H1 (cell line): ENCODE results near the gene C1D.

Experiments
- CTCF ChIP-seq, 3 experiments: IDR thresholded peaks; 1 replicate in 2 of 3; 2 replicates in 1 of 3; pipeline versions ENCODE4 v1.5.1 to v1.6.1; 2011; ENCODE audit warnings: low read length in 3 of 3, mild to moderate bottlenecking in 3 of 3, inconsistent platforms in 2 of 3, low read depth in 1 of 3, moderate library complexity in 1 of 3; ENCODE audit not compliant: insufficient read depth in 1 of 3; ENCODE audit errors: control extremely low read depth in 1 of 3
- EP300 ChIP-seq, 2 experiments: IDR thresholded peaks; 1 replicate in 1 of 2; 2 replicates in 1 of 2; pipeline ENCODE4 v1.6.1; 2011 to 2012; ENCODE audit warnings: low read depth in 2 of 2, low read length in 2 of 2, mild to moderate bottlenecking in 2 of 2, borderline replicate concordance in 1 of 2, inconsistent platforms in 1 of 2, moderate library complexity in 1 of 2
- JUND ChIP-seq: IDR thresholded peaks from 2 replicates; pipeline ENCODE4 v1.6.1; 2011; ENCODE audit warnings: mild to moderate bottlenecking, improper control_type of control experiment, low read length
- POLR2A ChIP-seq, 2 experiments: IDR thresholded peaks; 1 replicate in 1 of 2; 2 replicates in 1 of 2; pipeline ENCODE4 v1.6.1; 2011; ENCODE audit warnings: low read depth in 2 of 2, low read length in 2 of 2, mild to moderate bottlenecking in 2 of 2; ENCODE audit errors: control extremely low read depth in 1 of 2
- RNF2 ChIP-seq: fragments of 200-900, 300-1000 bp; sonication (generic); IDR thresholded peaks from 2 replicates; pipeline ENCODE4 v1.7.1; 2016; ENCODE audit warnings: borderline replicate concordance, low read depth, mild to moderate bottlenecking, antibody characterized with exemption, low read length; ENCODE audit not compliant: poor library complexity, severe bottlenecking; ENCODE audit errors: missing control alignments
- USF2 ChIP-seq: IDR thresholded peaks from 2 replicates; pipeline ENCODE4 v1.6.1; 2011; ENCODE audit warnings: low read length, improper control_type of control experiment
- TF ChIP-seq, protein P1 (sequence below): IDR thresholded peaks from 2 replicates; pipeline ENCODE4 v1.6.1; 2012; ENCODE audit warnings: low read length, inconsistent platforms

DNA sequence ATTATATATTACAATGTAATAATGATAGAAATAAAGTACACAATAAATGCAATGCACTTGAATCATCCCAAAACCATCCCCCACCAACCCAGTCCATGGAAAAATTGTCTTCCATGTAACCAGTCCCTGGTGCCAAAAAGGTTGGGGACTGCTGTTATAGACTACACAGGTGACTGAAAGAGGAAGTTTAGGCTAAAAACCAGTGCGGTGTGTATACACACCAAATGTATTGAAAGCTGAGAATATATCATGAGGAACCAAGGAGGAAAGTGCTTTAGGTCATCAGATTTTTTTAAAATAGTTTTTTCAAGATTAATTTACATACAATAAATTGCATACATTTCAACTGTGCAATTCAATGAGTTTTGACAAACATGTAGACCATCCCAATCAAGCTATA is 20.5 kb upstream of the C1D start:
- TF ChIP-seq USF2 (no peak), JUND (no peak), POLR2A (IDR thresholded peaks at IDR 0.05; ENCODE audit: control extremely low read depth in 1 of 2, low read depth in 2 of 2, low read length in 2 of 2) (no peak), EP300 (IDR thresholded peaks at IDR 0.05; ENCODE audit: borderline replicate concordance in 1 of 2, low read depth in 2 of 2, low read length in 2 of 2) (no peak), RNF2 (no peak), CTCF (IDR thresholded peaks at IDR 0.05; ENCODE audit: control extremely low read depth in 1 of 3, insufficient read depth in 1 of 3, low read depth in 1 of 3, low read length in 3 of 3) (no peak)
- TF ChIP-seq, protein P1, sequence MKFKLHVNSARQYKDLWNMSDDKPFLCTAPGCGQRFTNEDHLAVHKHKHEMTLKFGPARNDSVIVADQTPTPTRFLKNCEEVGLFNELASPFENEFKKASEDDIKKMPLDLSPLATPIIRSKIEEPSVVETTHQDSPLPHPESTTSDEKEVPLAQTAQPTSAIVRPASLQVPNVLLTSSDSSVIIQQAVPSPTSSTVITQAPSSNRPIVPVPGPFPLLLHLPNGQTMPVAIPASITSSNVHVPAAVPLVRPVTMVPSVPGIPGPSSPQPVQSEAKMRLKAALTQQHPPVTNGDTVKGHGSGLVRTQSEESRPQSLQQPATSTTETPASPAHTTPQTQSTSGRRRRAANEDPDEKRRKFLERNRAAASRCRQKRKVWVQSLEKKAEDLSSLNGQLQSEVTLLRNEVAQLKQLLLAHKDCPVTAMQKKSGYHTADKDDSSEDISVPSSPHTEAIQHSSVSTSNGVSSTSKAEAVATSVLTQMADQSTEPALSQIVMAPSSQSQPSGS: no peak
